CD14-positive monocyte (primary cell): ENCODE data around the gene KYAT1. TPM values are rescaled to one million over a fixed set of nuclear protein-coding genes. Genes with fewer than 3 reads are reported as not detected.

Experiments used
- DNase-seq, 3 donors: peaks; one replicate each; pipeline ENCODE4 v3.0.0-alpha.2; 2011 to 2022
- H2AFZ ChIP-seq: 2 replicates; pipeline ENCODE4 v1.6.0; 2012; ENCODE audit warnings: mild to moderate bottlenecking, low read depth, low read length, inconsistent platforms; ENCODE audit not compliant: insufficient read depth, poor library complexity, severe bottlenecking
- H3K27ac ChIP-seq, 2 donors: 1 replicate in 1 of 2; 2 replicates in 1 of 2; pipeline ENCODE4 v1.5.1; 2012 to 2013; ENCODE audit warnings: low read length in 2 of 2, control low read depth in 1 of 2, inconsistent platforms in 1 of 2, low read depth in 1 of 2, mild to moderate bottlenecking in 1 of 2
- H3K27me3 ChIP-seq, 2 donors: one replicate each; pipeline versions ENCODE4 v1.6.0 to v1.6.1; 2011 to 2013; ENCODE audit warnings: low read length in 2 of 2; ENCODE audit not compliant: control insufficient read depth in 2 of 2, insufficient read depth in 2 of 2
- H3K36me3 ChIP-seq, 2 donors: replicated peaks in 1 of 2; 1 replicate in 1 of 2; 2 replicates in 1 of 2; pipeline versions ENCODE4 v1.5.1 to v1.6.1; 2012 to 2013; ENCODE audit warnings: low read length in 2 of 2, control low read depth in 1 of 2, inconsistent platforms in 1 of 2, mild to moderate bottlenecking in 1 of 2; ENCODE audit not compliant: insufficient read depth in 2 of 2, control insufficient read depth in 1 of 2
- H3K4me1 ChIP-seq, 2 donors: 1 replicate in 1 of 2; 2 replicates in 1 of 2; pipeline versions ENCODE4 v1.5.1 to v1.6.1; 2012 to 2013; ENCODE audit warnings: low read length in 2 of 2, control low read depth in 1 of 2, inconsistent platforms in 1 of 2, mild to moderate bottlenecking in 1 of 2, moderate library complexity in 1 of 2; ENCODE audit not compliant: insufficient read depth in 2 of 2, control insufficient read depth in 1 of 2
- H3K4me2 ChIP-seq: replicated peaks from 2 replicates; pipeline ENCODE3; 2012; ENCODE audit warnings: low read length, moderate library complexity, mild to moderate bottlenecking; ENCODE audit not compliant: poor library complexity, severe bottlenecking; ENCODE audit errors: extremely low read depth
- H3K4me3 ChIP-seq, 3 experiments: fragments of 200-600 bp in 1 of 3; sonication (generic) in 1 of 3; replicated peaks in 1 of 3; 1 replicate in 2 of 3; 2 replicates in 1 of 3; pipeline ENCODE4 v1.5.1; 2011 to 2013; ENCODE audit warnings: low read length in 3 of 3, mild to moderate bottlenecking in 3 of 3, control low read depth in 2 of 3, low read depth in 2 of 3, inconsistent platforms in 1 of 3, moderate library complexity in 1 of 3
- H3K79me2 ChIP-seq: 2 replicates; pipeline ENCODE4 v1.6.0; 2012; ENCODE audit warnings: mild to moderate bottlenecking, control low read depth, inconsistent platforms, low read length, moderate library complexity; ENCODE audit not compliant: insufficient read depth
- H3K9ac ChIP-seq: 2 replicates; pipeline ENCODE4 v1.6.0; 2017; ENCODE audit warnings: low read length, mild to moderate bottlenecking; ENCODE audit not compliant: insufficient read depth, poor library complexity, severe bottlenecking
- H3K9me3 ChIP-seq, 2 donors: replicated peaks in 1 of 2; 1 replicate in 1 of 2; 2 replicates in 1 of 2; pipeline versions ENCODE4 v1.5.1 to v1.6.1; 2012 to 2013; ENCODE audit warnings: low read length in 2 of 2, control low read depth in 1 of 2; ENCODE audit not compliant: control insufficient read depth in 1 of 2, insufficient read depth in 1 of 2
- H4K20me1 ChIP-seq: 2 replicates; pipeline ENCODE4 v1.6.0; 2012; ENCODE audit warnings: mild to moderate bottlenecking, low read length, control low read depth, moderate library complexity; ENCODE audit not compliant: insufficient read depth
- H3K27ac Mint-ChIP-seq, 7 donors: one replicate each; pipeline ENCODE4 v1.8.0; 2020; ENCODE audit warnings: mild to moderate bottlenecking in 7 of 7, mixed read lengths in 7 of 7, moderate library complexity in 6 of 7, inconsistent platforms in 2 of 7
- H3K27me3 Mint-ChIP-seq, 3 donors: one replicate each; pipeline ENCODE4 v1.8.0; 2021 to 2022; ENCODE audit warnings: low read depth in 3 of 3, mild to moderate bottlenecking in 3 of 3, mixed read lengths in 3 of 3, moderate library complexity in 3 of 3, inconsistent platforms in 1 of 3
- H3K36me3 Mint-ChIP-seq, 2 donors: one replicate each; pipeline ENCODE4 v1.8.0; 2020; ENCODE audit warnings: mixed read lengths in 2 of 2, inconsistent platforms in 1 of 2, mild to moderate bottlenecking in 1 of 2
- H3K4me1 Mint-ChIP-seq: one replicate; pipeline ENCODE4 v1.8.0; 2020; ENCODE audit warnings: mild to moderate bottlenecking, mixed read lengths
- H3K4me3 Mint-ChIP-seq, 2 donors: one replicate each; pipeline ENCODE4 v1.8.0; 2020; ENCODE audit warnings: mild to moderate bottlenecking in 2 of 2, mixed read lengths in 2 of 2, moderate library complexity in 1 of 2
- H3K9me3 Mint-ChIP-seq, 7 donors: one replicate each; pipeline ENCODE4 v1.8.0; 2020 to 2022; ENCODE audit warnings: mixed read lengths in 7 of 7, mild to moderate bottlenecking in 6 of 7, moderate library complexity in 6 of 7, inconsistent platforms in 2 of 7
- CTCF ChIP-seq: fragments of 200-600 bp; IDR thresholded peaks from one replicate; pipeline ENCODE4 v1.8.0; 2022; ENCODE audit warnings: antibody characterized with exemption, mild to moderate bottlenecking
- WGBS: methylation state at CpG from one replicate; pipeline ENCODE4 v1.1.5; 2013; ENCODE audit warnings: missing lambda C conversion rate; ENCODE audit not compliant: insufficient coverage; 5-methylcytosine and 5-hydroxymethylcytosine counted together
- intact Hi-C, 2 donors: fragments of 100-400 bp; cut with micrococcal nuclease; formaldehyde crosslinking; loops; one replicate each; pipeline versions ENCODE4 v1.15.0 to v1.15.1; 2023
- polyA plus RNA-seq, 3 donors: library from polyadenylated mRNA; depleted of rRNA in 1 of 3; unstranded in 2 of 3; stranded (reverse) in 1 of 3; fragments of 300-500 nt in 2 of 3; fragments of >200 nt in 1 of 3; fragmentation: Illumina TruSeq in 2 of 3; gene quantifications; 1 replicate in 2 of 3; 2 replicates in 1 of 3; pipeline ENCODE4 v1.2.3, GENCODE V29; 2012 to 2021

The KYAT1 gene
- polyA plus RNA-seq, 3 donors, result 2.4 to 4.5 (median 3.6) TPM

DNA sequence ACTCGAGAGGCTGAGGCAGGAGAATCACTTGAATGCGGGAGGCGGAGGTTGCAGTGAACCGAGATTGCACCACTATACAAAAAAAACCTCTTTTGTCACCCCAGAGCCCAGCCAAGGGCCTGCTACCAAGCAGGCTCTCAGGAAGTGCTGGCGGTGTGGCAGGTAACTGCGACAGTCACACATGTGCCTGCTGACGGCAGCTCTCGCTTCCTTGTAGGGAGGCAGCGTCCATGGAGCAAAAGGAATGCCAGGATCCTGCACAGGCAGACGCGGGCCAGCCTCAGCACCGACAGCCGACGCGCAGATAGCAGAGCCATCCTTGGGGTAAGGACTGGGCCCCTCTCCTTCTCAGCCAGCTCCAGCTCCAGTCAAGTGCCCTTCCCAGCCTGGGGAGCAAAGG lies 4.0 kb upstream of the KYAT1 start:
- WGBS, result 94% methylated on average over 14 of the region's 15 CpGs
- Histone ChIP-seq H3K4me3 (no peak overlapping the region), H3K79me2 (peaks cover 51% of the 10 kb centered on the region), H3K36me3 (peaks cover 29 to 51% of the 10 kb centered on the region in 2 donors), H3K4me2 (no peak overlapping the region), H3K9me3 (no peaks in the 10 kb centered on the region), H3K4me1 (peaks cover 12 to 16% of the 10 kb centered on the region in 2 donors), H4K20me1 (peaks cover 30% of the 10 kb centered on the region), H3K27ac (no peak overlapping the region), H3K9ac (no peak overlapping the region), H3K27me3 (no peaks in the 10 kb centered on the region), H2AFZ (no peak overlapping the region)
- Mint-ChIP-seq H3K36me3 (peaks cover 40 to 59% of the 10 kb centered on the region in 2 donors), H3K27me3 (peaks cover 0 to 2% (median 1%) of the 10 kb centered on the region in 3 donors), H3K4me1 (peaks cover 20% of the 10 kb centered on the region), H3K9me3 (peaks cover 0 to 4% (median 0%) of the 10 kb centered on the region in 7 donors), H3K27ac (peak overlapping the region in 1 of 7 donors; percentile 75), H3K4me3 (no peak overlapping the region)
- intact Hi-C loops, result loop anchor here in 1 of 2 donors (10.0 kb wide), 1 partner anchor 59 kb away; the partner anchor contains the start of genes DOLK and NUP188
- TF ChIP-seq CTCF, result no peak
- DNase-seq, result no peak

DNA sequence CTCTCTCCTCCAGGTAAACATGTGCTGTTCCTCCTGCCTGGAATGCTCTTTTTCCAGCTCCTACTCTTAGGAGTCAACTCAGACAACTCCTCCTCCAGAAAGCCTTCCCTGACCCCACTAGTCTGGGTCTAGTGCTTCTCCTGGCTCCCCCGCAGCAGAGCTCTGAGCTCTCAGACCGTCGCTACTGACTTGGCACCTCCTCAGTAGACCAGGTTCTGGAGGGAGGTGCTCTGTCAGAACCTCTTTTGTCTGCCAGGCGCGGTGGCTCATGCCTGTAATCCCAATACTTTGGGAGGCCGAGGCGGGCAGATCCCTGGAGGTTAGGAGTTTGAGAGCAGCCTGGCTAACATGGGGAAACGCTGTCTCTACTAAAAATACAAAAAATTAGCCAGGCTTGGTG lies 3.6 kb upstream of the KYAT1 start:
- Histone ChIP-seq H3K4me2 (no peak overlapping the region), H2AFZ (no peak overlapping the region), H3K9me3 (no peaks in the 10 kb centered on the region), H3K79me2 (peaks cover 51% of the 10 kb centered on the region), H3K36me3 (peaks cover 29 to 47% of the 10 kb centered on the region in 2 donors), H4K20me1 (peaks cover 30% of the 10 kb centered on the region), H3K27ac (no peak overlapping the region), H3K4me1 (peaks cover 16 to 20% of the 10 kb centered on the region in 2 donors), H3K4me3 (no peak overlapping the region), H3K27me3 (no peaks in the 10 kb centered on the region), H3K9ac (no peak overlapping the region)
- H3K4me3 Mint-ChIP-seq, result no peak overlapping the region
- 95% methylated on average over 7 of the region's 8 CpGs for WGBS
- peaks cover 24% of the 10 kb centered on the region for H3K4me1 Mint-ChIP-seq
- peak overlapping the region in 1 of 7 donors; percentile 75 for H3K27ac Mint-ChIP-seq
- H3K36me3 Mint-ChIP-seq, result peaks cover 38 to 56% of the 10 kb centered on the region in 2 donors
- intact Hi-C loops, result loop anchor here in 1 of 2 donors (10.0 kb wide), 1 partner anchor 59 kb away; the partner anchor contains the start of genes DOLK and NUP188
- TF ChIP-seq CTCF, result no peak
- H3K9me3 Mint-ChIP-seq, result peaks cover 0 to 3% (median 0%) of the 10 kb centered on the region in 7 donors
- DNase-seq, result no peak
- peaks cover 0 to 2% (median 1%) of the 10 kb centered on the region in 3 donors for H3K27me3 Mint-ChIP-seq
